Measurements from ENCODE around the gene ULK4.

DNA sequence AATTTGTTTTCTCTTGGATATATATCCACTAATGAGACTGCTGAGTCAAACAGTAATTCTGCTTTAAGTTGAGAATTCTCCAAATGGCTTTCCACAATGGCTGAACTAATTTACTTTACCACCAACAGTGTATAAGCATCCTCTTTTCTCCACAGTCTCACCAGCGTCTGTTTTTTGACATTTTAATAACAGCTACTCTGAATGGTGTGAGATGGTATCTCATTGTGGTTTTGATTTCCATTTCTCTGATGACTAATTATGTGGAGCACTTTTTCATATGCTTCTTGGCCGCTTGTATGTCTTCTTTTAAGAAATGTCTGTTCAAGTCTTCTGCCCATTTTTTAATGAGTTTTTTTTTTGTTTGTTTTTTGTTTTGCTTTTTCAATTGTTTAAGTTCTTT is 556.4 kb downstream of the ULK4 start:
- no peak for TF ChIP-seq CTCF (IDR thresholded peaks at IDR 0.05; ENCODE audit: borderline replicate concordance, extremely low read depth, low read length, poor library complexity, severe bottlenecking)
- TF ChIP-seq EZH2 (IDR thresholded peaks at IDR 0.05; ENCODE audit: borderline replicate concordance, low read depth, low read length, severe bottlenecking) = no peak

All from DND-41 (cell line).